Panc1 (cell line): Measurements from ENCODE around the gene NNMT.

Experiments
- SIN3A ChIP-seq: IDR thresholded peaks from 2 replicates; pipeline ENCODE4 v1.6.1; 2012; ENCODE audit warnings: low read depth, mild to moderate bottlenecking, low read length, moderate library complexity, borderline replicate concordance; ENCODE audit not compliant: insufficient read depth
- TF ChIP-seq, protein P1 (sequence below): fragments of 450-650 bp; IDR thresholded peaks from 2 replicates; pipeline ENCODE4 v1.5.1; 2017; ENCODE audit warnings: mild to moderate bottlenecking

DNA sequence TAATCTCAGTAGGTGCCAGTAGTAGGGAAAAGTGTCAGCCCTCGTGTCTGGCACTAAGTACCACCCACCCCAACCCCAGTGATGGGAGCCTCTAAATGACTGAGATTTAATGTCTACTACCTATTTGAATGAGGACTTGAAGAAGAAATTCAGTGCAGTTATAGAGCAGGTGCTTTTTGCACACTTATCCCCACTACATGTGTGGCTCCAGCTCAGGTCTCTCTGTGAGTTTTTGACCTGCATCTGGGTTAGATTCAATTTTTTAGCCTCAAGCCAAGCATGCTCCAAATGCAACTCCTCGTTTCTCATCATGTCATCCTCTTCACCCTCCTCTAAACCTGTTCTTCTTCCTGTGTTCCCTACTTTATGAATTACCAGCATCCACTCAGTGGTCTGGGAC, 24.9 kb upstream of the NNMT start:
- TF ChIP-seq, protein P1, sequence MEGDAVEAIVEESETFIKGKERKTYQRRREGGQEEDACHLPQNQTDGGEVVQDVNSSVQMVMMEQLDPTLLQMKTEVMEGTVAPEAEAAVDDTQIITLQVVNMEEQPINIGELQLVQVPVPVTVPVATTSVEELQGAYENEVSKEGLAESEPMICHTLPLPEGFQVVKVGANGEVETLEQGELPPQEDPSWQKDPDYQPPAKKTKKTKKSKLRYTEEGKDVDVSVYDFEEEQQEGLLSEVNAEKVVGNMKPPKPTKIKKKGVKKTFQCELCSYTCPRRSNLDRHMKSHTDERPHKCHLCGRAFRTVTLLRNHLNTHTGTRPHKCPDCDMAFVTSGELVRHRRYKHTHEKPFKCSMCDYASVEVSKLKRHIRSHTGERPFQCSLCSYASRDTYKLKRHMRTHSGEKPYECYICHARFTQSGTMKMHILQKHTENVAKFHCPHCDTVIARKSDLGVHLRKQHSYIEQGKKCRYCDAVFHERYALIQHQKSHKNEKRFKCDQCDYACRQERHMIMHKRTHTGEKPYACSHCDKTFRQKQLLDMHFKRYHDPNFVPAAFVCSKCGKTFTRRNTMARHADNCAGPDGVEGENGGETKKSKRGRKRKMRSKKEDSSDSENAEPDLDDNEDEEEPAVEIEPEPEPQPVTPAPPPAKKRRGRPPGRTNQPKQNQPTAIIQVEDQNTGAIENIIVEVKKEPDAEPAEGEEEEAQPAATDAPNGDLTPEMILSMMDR, result no peak
- no peak for TF ChIP-seq SIN3A
